ENCODE results near the gene CD160.

The CD160 gene

GRCh38 chr1:145740269-145740668 is 21.0 kb downstream of the CD160 start (continued):
- TF ChIP-seq ZNF433 (tag by site-specific recombination; IDR thresholded peaks at IDR 0.05; ENCODE audit: low read depth), result no peak
- peak; percentile 93 for TF ChIP-seq OVOL3 (tag by site-specific recombination; IDR thresholded peaks at IDR 0.05)
- 0 out of 2 replicates have a peak, but pooled peaks have one; percentile 56 for TF ChIP-seq ZNF10 (tag by site-specific recombination; IDR thresholded peaks at IDR 0.05)
- TF ChIP-seq ZBTB48 (tag by site-specific recombination; IDR thresholded peaks at IDR 0.05), result no peak
- no peak for TF ChIP-seq ZNF521 (tag by site-specific recombination; IDR thresholded peaks at IDR 0.05)
- TF ChIP-seq ZNF843 (tag by site-specific recombination; IDR thresholded peaks at IDR 0.05), result peak; percentile 95
- TF ChIP-seq GLIS2 (tag by site-specific recombination; IDR thresholded peaks at IDR 0.05), result no peak
- no peak for TF ChIP-seq ZNF211 (tag by site-specific recombination; IDR thresholded peaks at IDR 0.05; ENCODE audit: low read depth)
- no peak for TF ChIP-seq ZBTB1 (tag by site-specific recombination; IDR thresholded peaks at IDR 0.05)
- no peak for TF ChIP-seq ZFP69B (tag by site-specific recombination; IDR thresholded peaks at IDR 0.05)
- TF ChIP-seq PRDM1 (tag by site-specific recombination; IDR thresholded peaks at IDR 0.05), result no peak
- peak; percentile 48; the same call in 1 of the 2 replicates for TF ChIP-seq IKZF3 (tag by site-specific recombination; IDR thresholded peaks at IDR 0.05)
- no peak for TF ChIP-seq ZFP3 (tag by site-specific recombination; IDR thresholded peaks at IDR 0.05; ENCODE audit: low read depth)
- TF ChIP-seq ZNF785 (tag by site-specific recombination; IDR thresholded peaks at IDR 0.05), result no peak
- no peak for TF ChIP-seq ZNF302 (tag by site-specific recombination; IDR thresholded peaks at IDR 0.05; ENCODE audit: low read depth)
- TF ChIP-seq ZBTB21 (tag by site-specific recombination; IDR thresholded peaks at IDR 0.05), result no peak
- no peak for TF ChIP-seq ZNF596 (tag by site-specific recombination; IDR thresholded peaks at IDR 0.05)
- TF ChIP-seq ZNF623 (tag by site-specific recombination; IDR thresholded peaks at IDR 0.05), result no peak
- TF ChIP-seq ZNF23 (tag by site-specific recombination; IDR thresholded peaks at IDR 0.05; ENCODE audit: borderline replicate concordance), result no peak
- no peak for TF ChIP-seq MYNN (tag by site-specific recombination; IDR thresholded peaks at IDR 0.05; ENCODE audit: borderline replicate concordance)
- TF ChIP-seq, protein P1, sequence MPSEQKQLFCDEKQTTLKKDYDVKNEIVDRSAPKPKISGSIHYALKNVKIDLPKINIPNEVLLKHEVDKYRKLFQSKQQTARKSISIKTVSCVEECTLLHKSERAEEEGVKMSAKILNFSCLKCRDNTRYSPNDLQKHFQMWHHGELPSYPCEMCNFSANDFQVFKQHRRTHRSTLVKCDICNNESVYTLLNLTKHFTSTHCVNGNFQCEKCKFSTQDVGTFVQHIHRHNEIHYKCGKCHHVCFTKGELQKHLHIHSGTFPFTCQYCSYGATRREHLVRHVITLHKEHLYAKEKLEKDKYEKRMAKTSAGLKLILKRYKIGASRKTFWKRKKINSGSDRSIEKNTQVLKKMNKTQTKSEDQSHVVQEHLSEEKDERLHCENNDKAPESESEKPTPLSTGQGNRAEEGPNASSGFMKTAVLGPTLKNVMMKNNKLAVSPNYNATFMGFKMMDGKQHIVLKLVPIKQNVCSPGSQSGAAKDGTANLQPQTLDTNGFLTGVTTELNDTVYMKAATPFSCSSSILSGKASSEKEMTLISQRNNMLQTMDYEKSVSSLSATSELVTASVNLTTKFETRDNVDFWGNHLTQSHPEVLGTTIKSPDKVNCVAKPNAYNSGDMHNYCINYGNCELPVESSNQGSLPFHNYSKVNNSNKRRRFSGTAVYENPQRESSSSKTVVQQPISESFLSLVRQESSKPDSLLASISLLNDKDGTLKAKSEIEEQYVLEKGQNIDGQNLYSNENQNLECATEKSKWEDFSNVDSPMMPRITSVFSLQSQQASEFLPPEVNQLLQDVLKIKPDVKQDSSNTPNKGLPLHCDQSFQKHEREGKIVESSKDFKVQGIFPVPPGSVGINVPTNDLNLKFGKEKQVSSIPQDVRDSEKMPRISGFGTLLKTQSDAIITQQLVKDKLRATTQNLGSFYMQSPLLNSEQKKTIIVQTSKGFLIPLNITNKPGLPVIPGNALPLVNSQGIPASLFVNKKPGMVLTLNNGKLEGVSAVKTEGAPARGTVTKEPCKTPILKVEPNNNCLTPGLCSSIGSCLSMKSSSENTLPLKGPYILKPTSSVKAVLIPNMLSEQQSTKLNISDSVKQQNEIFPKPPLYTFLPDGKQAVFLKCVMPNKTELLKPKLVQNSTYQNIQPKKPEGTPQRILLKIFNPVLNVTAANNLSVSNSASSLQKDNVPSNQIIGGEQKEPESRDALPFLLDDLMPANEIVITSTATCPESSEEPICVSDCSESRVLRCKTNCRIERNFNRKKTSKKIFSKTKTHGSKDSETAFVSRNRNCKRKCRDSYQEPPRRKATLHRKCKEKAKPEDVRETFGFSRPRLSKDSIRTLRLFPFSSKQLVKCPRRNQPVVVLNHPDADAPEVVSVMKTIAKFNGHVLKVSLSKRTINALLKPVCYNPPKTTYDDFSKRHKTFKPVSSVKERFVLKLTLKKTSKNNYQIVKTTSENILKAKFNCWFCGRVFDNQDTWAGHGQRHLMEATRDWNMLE (tag by site-specific recombination; conservative IDR thresholded peaks at IDR 0.05; ENCODE audit: low read depth), result no peak
- TF ChIP-seq, protein P2, sequence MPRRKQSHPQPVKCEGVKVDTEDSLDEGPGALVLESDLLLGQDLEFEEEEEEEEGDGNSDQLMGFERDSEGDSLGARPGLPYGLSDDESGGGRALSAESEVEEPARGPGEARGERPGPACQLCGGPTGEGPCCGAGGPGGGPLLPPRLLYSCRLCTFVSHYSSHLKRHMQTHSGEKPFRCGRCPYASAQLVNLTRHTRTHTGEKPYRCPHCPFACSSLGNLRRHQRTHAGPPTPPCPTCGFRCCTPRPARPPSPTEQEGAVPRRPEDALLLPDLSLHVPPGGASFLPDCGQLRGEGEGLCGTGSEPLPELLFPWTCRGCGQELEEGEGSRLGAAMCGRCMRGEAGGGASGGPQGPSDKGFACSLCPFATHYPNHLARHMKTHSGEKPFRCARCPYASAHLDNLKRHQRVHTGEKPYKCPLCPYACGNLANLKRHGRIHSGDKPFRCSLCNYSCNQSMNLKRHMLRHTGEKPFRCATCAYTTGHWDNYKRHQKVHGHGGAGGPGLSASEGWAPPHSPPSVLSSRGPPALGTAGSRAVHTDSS (tag by site-specific recombination; IDR thresholded peaks at IDR 0.05), result no peak
- TF ChIP-seq ZNF266 (tag by site-specific recombination; IDR thresholded peaks at IDR 0.05; ENCODE audit: low read depth), result no peak
- no peak for TF ChIP-seq ZNF658 (tag by site-specific recombination; IDR thresholded peaks at IDR 0.05)
- no peak for TF ChIP-seq ZNF324 (tag by site-specific recombination; IDR thresholded peaks at IDR 0.05)
- TF ChIP-seq ZNF704 (tag by site-specific recombination; IDR thresholded peaks at IDR 0.05), result no peak
- TF ChIP-seq ZSCAN23 (tag by site-specific recombination; IDR thresholded peaks at IDR 0.05), result 0 out of 2 replicates have a peak, but pooled peaks have one; percentile 22
- TF ChIP-seq ZNF426 (tag by site-specific recombination; IDR thresholded peaks at IDR 0.05), result no peak
- no peak for TF ChIP-seq SP3 (tag by site-specific recombination; IDR thresholded peaks at IDR 0.05)
